ENCODE measurements around the gene FKBP1A.
"Not testable (repeated sequence)": the region's sequence is repeated elsewhere in the genome, so short reads cannot be mapped to it uniquely, and the experiment has no call there.

FKBP1A gene

DNA sequence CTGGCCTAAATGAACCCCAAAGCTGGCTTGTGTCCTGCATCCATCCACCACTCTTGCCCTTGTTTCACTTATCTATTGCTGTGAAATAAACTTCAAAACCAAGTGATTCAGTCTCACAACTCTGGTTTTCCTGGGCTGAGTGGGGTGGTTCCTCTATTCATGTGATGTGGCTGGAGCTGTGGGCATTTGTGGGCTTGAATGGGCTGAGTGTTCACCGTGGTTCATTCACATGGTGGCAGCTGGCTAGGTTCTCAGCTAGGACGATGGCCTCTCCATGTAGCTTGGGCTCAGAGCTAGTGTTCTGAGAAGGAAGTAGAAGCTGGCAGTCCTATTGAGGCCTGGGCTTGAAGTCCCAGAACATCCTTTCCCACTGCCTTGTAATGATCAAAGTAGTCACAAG lies 30.4 kb downstream of the FKBP1A start:
- no peak for DNase-seq

DNA sequence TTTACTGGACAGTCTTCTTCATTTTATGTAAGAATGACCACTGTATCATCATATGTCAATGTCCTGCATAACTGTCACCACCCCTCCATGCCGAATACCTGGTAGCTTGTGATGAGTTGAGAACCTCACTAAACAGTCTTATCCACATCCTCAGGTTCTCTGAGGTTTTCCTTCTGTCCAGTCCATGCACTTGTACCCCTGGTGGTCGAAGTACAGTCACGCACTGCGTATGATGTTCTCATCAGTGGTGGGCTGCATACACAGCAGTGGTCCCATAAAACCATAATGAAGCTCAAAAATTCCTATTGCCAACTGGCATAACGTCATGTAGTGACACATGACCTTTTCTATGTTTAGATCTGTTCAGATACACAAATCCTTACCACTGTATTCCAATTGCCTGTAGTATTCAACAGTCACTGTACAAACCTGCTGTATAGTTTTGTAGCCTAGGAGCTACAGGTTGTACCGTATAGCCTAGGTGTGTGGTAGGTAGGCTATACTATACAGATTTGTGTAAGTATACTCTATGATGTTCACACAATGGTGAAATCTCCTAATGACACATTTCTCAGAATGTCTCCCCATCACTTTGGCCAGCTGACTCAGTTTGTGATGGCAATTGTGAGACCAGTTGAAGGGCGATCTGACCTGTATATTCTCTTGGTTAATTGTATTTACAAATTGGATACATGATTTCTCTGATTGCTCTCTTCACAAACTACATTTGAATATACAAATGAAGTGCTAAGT lies 32.6 kb downstream of the FKBP1A start:
- no peak for DNase-seq

- no peak for DNase-seq
Measured at GRCh38 chr20:1357921-1358671, 34.8 kb downstream of the FKBP1A start.

DNA sequence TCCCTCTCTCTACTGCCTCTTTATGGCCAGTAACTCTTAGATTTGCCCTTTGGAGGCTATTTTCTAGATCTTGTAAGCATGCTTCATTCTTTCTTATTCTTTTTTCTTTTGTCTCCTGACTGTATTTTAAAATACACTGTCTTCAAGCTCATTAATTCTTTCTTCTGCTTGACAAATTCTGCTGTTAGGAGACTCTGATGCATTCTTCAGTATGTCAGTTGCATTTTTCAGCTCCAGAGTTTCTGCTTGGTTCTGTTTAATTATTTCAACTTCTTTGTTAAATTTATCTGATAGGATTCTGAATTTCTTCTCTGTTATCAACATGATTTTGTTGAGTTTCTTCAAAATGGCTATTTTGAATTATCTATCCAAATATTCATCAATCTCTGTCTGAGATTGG lies 38.9 kb downstream of the FKBP1A start:
- no peak for DNase-seq

GRCh38 chr20:1346315-1346969 lies 46.4 kb downstream of the FKBP1A start:
- no peak for DNase-seq

GRCh38 chr20:1345756-1346093 lies 47.1 kb downstream of the FKBP1A start:
- DNase-seq: no peak

GRCh38 chr20:1345030-1345755 lies 47.7 kb downstream of the FKBP1A start:
- no peak for DNase-seq

GRCh38 chr20:1343446-1344124 lies 49.3 kb downstream of the FKBP1A start:
- not testable (repeated sequence) for DNase-seq

DNA sequence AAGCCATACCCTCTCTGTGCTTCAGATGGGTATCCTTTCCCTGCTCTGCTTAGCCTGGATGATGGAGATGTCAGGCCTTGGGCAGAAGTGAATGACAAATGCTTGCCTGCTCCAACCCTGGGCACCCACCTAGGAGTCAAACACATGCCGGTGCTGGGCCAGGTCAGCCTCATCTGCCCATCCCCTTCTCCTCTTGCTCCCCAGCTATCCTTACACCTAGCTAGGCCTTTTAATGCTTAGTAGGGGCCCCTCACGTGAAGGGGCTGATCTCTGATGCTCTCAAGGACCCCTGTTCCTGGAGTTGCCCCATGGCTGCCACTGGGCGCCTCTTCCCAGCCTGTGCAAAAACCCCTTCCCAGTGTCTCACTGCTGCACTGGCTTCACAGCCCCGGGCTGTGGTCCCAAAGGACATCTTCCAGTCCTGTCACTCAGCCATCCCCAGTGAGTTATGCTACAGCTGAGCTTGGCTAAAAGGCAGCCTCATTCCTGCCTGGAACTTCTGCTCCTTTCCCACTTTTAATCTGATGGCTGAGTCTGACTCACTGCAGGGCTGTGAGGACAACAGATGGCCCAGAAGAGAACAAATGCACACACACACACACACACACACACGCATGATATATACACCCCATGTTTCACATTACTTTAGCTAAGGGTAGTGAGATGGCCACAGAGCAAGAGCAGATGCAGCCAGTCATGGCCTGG lies 51.1 kb downstream of the FKBP1A start:
- DNase-seq: no peak

DNA sequence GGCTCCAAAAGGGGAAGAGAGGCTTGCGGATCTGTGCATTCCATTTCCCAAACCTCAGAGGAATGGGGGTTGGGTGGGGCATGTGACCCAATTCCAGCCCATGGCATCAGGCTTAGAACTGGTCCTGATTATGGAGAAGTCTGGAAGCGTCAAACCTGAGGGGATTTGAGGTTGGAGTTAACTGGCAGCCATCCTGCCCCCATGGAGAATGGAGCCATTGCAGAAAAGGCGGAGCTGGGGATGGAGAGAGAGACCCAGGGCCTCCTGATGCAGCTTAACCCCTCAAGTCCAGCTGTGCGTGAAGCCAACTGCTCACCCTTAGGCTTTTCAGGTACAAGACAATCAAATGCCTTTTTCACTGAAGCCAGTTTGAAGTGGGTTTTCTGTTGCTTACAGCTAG lies 54.1 kb downstream of the FKBP1A start:
- DNase-seq: no peak

DNA sequence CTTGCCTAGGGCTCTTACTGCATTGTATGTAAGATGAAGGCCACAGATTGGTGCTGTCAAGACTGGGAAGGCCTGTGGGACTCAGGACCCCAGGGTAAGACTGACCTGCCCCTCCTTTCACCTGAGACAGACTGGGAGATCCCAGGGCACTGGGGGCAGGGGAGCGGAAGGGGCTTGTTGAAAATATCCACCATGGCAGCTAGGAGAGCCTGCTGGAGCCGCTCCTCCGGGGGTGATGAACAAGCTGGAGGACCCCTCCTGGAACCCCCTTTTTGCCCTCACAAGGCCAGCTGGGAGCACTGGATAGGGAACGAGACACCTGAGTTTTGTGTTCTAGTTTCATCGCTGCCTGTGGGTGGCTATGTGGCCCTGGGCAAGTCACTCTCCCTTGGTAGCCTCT lies 54.8 kb downstream of the FKBP1A start:
- DNase-seq: no peak

- DNase-seq: no peak
Measured at GRCh38 chr20:1337441-1337840, 55.4 kb downstream of the FKBP1A start.

- no peak for DNase-seq
Measured at GRCh38 chr20:1336699-1337367, 56.0 kb downstream of the FKBP1A start.

- no peak for DNase-seq
Measured at GRCh38 chr20:1335961-1336698, 56.7 kb downstream of the FKBP1A start.

DNA sequence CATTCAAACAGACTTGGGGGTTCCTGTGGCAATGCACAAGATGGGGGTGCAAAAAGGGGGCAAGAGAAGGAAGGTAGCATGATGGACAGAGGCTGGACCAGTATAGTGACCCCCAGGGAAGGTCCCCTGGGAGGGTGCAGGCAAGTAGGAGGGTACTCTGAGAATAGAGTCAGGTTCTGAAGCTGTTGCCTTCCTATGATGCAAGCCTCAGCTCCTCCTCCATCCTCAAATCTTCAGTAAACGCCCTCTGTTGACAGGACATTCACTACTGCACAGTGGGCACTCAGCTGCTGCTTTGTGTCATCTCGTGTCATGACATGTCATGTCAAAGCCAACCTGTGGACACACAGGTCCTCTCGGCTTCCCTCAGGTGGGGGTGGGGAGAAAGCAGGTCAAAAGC lies 58.1 kb downstream of the FKBP1A start:
- no peak for DNase-seq

DNA sequence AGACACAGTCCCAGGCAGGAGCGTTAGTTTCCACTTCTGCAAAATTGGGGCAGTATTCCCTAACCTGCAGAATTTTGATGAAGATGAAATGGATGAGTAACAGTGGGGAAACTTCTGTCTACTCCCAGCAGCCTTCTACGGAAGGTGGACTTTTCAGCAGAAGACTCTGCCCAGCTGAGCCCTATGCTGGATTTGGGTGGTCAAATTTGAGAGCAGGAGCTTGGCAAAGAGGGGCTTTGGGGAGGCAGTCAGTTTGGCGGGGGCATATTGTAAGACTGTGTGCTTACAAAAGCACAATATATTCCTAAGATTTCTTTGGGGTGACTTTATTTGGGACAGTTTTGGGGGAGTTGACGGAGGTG lies 58.5 kb downstream of the FKBP1A start:
- DNase-seq: no peak

DNA sequence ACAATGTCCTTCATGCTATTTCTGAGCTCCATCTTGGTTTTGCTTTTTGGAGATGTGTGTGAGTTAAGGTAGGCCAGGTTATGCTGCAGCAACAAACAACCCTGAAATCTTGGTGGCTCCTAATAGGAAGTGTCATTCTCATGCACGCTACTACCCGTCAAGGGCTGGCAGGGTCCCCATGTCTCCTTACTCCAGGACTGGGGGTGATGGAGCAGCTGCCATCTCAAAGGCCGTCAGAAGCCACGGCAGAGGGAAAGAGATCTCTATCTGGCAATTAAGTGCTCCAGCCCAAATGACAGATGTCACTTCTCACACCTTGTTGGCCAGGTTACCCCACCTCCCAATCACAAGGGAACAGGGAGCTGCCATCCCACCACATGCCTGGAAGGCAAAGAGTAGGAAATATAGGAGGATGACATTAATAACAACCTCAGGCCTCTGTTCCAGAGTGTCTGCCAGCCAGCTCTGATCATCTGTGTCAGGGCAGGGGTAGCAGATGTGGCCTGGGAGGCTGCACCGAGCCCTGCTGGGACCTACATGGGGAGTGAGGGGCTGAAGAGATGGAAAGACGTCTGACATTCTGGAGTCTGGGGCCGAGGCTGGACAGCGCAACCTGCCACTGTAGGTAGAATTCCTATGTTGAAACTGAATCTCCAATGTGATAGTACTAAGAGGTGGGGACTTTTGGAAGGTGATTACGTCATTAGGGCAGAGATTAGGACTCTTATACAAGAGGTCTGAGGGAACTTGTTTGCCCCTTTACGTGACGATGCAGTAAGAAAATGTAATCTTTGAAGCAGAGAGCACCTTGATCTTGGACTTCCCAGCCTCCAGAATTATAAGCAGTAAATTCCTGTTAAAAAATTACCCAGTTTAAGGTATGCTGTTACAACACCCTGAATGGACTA lies 59.1 kb downstream of the FKBP1A start:
- DNase-seq: no peak

GRCh38 chr20:1332749-1333300 lies 60.0 kb downstream of the FKBP1A start:
- DNase-seq: no peak

DNA sequence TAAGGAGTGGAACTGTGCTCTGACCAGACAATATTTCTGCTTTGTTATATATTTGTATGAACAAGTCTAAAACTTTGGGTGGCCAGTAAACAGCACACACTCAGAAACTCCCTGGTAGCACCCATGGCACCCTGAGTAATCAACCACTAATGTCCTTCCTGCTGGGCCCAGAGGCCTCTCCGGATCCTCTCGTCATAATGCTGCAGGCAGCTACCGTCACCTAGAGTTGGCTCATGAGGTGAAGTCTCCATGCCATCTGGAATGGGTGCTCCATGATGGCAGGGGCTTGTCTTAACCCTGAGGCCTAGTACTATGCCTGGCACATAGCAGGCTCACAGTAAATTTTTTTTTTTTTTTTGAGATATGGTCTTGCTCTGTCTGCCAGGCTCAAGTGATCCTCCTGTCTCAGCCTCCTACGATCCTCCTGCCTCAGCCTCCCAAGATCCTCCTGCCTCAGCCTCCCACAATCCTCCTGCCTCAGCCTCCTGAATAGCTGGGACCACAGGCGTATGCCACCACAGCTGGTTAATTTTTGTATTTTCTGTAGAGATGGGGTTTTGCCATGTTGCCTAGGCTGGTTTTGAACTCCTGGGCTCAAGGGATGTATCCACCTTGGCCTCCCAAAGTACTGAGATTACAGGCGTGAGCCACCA lies 60.9 kb downstream of the FKBP1A start:
- DNase-seq: no peak
